NCI-H1694 treated with DMSO at 0.1 percent for 48 hours (cell line): ENCODE measurements around the gene AVPR2.

ENCODE experiments used
- DNase-seq: peaks from one replicate; lab custom pipeline; 2025; lab: John Stamatoyannopoulos, UW

Gene AVPR2

GRCh38 chrX:153932220-153932915, 27.9 kb downstream of the AVPR2 start:
- DNase-seq, result no peak

- no peak for DNase-seq
Measured at GRCh38 chrX:153933748-153934147, 29.3 kb downstream of the AVPR2 start.

GRCh38 chrX:153934148-153934761, 29.8 kb downstream of the AVPR2 start:
- DNase-seq, result no peak

- DNase-seq, result no peak
Measured at GRCh38 chrX:153934762-153935325, 30.4 kb downstream of the AVPR2 start, which contains the start of gene NAA10. Gene NAA10, minus strand, starts transcription at chrX:153935037. Its CDS starts 133 bp downstream, at chrX:153934904.

DNA sequence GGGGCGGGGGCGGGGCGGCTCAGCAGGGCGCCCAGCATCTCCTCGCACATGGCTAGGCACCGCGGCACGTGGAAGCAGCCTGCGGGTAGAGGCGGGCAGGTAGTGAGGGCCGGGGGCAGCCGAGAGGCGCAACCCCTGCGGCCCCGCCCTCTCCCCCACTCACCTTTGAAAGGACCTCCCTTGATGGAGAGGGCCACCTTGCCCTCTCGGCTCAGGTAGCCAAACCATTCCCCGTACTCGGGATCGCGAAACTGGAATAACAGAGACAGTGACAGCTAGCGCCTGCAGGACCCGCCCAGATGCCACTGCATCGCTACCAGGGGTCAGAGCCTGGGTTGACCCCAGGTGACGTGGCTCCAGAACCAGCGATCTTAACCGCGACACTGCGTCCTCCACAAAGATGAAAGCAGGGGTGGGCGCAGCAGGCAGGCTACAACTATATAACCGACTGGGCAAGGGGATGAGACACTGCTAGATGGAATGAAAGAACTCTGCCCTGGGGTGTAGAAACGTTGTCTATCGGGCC, 30.9 kb downstream of the AVPR2 start:
- no peak for DNase-seq

- DNase-seq, result no peak
Measured at GRCh38 chrX:153937056-153937455, 32.6 kb downstream of the AVPR2 start.

DNA sequence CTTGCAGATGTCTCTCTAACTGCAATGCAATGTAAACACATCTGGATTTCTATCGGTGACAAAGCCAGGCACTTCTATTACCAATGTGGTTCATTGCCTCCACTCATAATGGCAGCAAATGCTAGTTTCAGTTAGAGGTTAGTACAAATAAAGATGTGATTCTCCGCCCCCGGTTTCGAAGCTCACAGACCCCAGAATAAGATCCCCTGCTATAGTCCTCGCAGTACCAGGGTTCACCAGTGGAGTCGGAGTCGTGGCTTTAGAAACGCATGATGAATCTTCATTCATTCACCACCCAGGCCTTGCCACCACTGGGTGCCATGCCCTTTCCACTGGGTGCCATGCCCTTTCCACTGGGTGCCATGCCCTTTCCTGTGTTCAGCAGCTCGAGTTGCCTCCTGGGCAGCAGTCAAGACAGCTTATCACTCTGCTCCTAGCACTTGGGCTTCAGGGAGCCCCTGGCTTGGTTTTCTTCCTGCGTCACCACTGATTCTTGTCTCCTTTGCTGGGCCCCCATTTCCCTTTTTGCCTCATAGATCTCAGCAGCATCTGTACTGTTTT, 33.8 kb downstream of the AVPR2 start:
- DNase-seq, result no peak

DNA sequence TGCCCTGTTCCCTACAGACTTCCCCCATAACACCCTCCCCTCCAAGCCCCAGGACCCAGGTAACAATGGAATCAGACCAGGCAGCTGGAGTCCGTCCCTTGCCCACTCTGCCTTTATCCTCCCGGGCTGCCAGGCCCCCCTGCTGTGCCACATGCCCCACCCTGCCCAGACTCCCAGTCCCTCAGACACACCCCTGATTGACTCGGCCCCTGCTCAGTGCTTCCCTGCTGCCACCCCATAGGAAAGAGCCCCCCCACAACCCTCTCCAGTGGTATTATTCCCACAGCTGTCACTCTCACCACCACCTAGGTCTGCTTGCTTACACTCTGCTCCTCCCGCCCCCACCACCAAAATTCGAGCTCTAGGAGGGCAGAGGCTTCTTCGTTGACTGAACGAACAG, 35.1 kb downstream of the AVPR2 start:
- no peak for DNase-seq

GRCh38 chrX:153941336-153942252, 37.1 kb downstream of the AVPR2 start:
- no peak for DNase-seq

DNA sequence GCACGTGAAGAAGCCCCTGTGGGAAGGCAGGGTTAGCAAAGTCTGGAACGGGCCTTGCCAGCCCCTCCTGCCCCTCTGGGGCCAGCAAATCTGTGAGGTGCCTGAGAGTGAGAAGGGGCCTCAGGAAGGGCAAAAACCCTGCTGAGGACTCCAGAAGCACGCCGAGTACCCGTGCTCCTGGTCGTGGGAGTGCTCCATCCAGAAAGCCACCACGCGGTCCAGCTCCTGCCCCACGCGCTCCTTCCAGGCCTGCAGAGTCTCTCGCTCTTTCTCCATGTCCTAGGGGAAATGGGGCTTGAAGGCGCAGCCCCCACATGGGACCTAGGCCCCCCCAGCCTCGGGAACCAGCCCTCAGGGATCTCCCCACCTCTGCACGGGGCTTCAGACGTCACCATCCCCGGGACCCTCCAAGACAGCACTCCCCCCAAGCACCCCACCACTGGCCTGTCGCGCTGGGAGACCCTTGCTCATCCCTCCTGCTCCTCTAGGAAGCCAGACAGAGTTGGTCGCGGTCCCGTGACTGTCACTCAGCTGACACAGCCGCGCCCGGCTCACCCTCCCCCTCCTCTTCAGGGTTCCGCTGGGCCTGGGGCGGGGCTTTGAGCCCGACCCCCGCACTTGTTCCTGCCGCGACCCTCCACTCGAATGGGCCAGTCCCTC, 39.8 kb downstream of the AVPR2 start, which contains the start of gene RENBP:
TSS of gene RENBP (minus strand) at position 504 of the 660 bp plus-strand sequence. CDS start at position 471, 33 bp downstream.
- DNase-seq, result no peak

DNA sequence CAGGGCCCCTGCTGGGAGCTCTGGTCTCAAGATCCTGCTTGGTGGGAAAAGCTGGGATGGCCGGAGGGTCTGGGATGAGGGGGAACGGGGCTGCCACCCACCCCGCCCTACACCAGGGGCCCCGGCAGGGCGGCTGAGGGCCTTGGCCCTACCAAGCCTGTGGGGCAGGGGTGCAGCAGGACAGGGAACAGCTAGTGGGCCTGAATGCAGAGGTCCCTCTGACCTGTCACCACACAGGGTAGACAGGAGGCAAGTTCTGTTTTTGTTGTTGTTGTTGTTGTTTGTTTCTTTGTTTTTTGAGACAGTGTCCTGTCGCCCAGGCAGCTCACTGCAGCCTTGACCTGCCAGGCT, 40.3 kb downstream of the AVPR2 start:
- no peak for DNase-seq

DNA sequence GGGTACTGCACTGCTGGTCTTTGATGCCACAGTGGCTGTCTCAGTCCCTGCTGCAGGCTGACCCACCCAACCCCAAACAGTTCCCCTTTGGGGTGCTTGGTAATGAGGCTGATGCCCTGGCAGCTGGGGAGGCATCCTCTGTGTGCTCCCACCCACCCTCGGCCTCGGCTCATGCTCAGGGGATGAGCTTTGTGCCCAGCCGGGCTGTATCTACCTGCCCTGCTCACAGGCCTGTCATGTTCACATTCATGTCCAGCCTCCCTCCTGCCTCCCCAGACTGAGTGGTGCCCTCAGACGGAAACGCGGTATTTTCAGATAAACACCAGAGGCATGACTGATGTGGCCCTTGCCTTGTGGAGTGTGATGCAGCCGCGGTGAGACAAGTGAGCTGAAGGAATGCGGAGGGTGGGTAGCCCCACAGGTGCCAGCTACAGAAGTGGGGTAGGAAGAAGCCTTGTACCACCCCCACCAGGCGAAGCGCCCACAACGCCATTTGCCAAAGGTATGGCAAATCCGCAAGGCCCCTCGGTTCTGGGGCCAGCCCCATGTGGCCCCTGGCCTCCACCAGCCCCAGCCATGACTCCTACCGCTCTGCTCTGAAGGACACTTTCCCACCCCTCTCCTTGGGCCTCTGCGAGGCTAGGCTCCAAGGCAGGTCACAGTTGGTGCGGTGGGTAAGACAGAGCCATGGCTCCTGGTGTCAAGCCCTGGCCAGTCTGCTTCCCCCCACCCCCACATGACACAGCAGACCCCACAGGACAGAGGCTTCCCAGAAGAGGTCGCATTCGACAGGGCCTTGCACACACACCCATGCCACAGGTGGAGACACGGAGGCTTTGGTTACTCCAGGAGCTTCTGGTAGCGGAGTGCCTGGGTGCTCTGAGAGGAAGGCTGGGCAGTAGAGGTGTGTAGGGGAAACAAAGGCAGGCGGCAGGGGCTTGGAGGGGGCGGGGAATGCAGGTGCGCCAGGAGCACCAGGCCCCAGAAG, 41.8 kb downstream of the AVPR2 start:
- no peak for DNase-seq

GRCh38 chrX:153947009-153947769, 42.7 kb downstream of the AVPR2 start:
- peak; percentile 76 for DNase-seq

- DNase-seq, result no peak
Measured at GRCh38 chrX:153948002-153948466, 43.6 kb downstream of the AVPR2 start.

DNA sequence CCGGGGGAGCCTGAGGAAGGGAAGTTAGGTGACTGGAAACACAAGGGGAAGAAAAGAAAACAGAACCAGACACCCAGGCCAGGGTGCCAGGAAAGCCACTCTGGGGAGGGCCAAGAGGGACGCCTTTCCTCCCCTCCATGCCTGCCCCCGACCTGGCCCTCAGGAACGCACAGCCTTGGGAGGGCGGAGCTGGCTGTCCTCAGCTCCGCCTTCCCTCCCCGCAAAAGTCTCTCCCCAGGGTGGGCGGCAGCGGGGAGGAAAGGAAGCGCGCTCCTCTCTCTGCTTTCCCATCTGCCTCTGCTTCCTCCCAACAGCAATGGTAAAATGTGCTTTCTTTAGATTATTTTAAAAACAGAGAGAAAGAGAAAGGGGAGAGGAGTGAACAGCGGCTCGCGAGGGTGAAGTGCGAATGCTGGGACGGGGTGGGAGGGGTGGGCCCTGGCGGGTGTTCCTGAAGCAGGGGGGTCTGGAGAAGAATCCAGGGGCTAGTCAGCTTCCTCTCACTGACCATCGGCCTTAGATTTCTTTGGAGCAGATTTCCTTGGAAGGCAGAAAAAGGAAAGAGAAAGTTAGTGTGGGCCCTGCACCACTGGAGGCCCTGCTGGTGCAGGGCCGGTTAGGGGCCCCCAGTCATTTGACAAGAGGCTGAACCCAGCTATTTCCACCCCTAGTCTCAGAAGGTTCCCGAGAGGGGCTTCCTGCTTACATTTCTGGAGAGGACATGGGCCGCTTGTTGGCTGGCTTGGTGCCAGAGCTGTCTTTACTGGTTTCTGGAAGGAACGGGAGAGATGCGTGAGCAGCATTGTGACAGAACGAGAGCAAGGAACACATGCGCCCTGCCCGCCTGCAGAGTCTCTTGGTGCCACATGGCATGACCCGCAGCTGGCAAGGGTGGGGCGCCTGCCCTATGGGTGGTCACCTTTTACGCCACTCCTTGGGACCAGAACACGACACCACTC, 44.7 kb downstream of the AVPR2 start:
- DNase-seq, result no peak

- no peak for DNase-seq
Measured at GRCh38 chrX:153950127-153950526, 45.7 kb downstream of the AVPR2 start.

GRCh38 chrX:153951683-153952372, 47.4 kb downstream of the AVPR2 start:
- no peak for DNase-seq
